ENCODE data around the gene LILRA5. TPM values are rescaled to one million over a fixed set of nuclear protein-coding genes. Genes with fewer than 3 reads are reported as not detected.
"Not testable (repeated sequence)": the region's sequence is repeated elsewhere in the genome, so short reads cannot be mapped to it uniquely, and the experiment has no call there.

The LILRA5 gene
- total and polyA plus RNA-seq, 10 donors: 16.3 to 262 (median 75.9) TPM

DNA sequence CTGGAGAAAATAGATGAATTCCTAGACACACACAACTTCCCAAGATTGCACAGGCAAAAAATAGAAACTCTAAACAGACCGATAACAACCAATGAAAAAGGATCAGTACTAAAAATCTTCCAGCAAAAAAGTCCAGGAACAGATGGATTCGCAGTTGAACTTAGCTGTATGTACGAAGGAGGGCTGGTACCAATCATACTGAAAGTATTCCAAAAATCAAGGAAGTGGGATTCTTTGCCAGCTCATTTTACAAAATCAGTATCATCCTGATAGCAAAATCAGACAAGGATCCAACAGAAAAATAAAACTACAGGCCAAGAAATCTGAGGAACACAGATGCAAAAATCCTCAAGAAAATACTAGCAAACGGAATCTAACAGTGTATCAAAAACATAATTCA is 25.5 kb downstream of the LILRA5 start:
- Histone ChIP-seq H3K27me3 (replicated peaks in 1 of 7) (peaks cover 0 to 48% (median 0%) of the 10 kb centered on the region in 7 donors), H3K4me3 (no peak overlapping the region), H3K4me1 (peaks cover 3 to 67% (median 46%) of the 10 kb centered on the region in 6 donors), H3K9me3 (no peaks in the 10 kb centered on the region), H3K27ac (no peak overlapping the region), H3K36me3 (no peaks in the 10 kb centered on the region)
- intact Hi-C loops (cut with DNase I; ENCODE audit: low total_unique reads): no loop called here
- 81 to 87% (median 83%) methylated on average over 4 of the region's 4 CpGs for WGBS, 5 donors
- TF ChIP-seq, protein P1, sequence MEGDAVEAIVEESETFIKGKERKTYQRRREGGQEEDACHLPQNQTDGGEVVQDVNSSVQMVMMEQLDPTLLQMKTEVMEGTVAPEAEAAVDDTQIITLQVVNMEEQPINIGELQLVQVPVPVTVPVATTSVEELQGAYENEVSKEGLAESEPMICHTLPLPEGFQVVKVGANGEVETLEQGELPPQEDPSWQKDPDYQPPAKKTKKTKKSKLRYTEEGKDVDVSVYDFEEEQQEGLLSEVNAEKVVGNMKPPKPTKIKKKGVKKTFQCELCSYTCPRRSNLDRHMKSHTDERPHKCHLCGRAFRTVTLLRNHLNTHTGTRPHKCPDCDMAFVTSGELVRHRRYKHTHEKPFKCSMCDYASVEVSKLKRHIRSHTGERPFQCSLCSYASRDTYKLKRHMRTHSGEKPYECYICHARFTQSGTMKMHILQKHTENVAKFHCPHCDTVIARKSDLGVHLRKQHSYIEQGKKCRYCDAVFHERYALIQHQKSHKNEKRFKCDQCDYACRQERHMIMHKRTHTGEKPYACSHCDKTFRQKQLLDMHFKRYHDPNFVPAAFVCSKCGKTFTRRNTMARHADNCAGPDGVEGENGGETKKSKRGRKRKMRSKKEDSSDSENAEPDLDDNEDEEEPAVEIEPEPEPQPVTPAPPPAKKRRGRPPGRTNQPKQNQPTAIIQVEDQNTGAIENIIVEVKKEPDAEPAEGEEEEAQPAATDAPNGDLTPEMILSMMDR (IDR thresholded peaks at IDR 0.05 in 8 of 11, conservative IDR thresholded peaks at IDR 0.05 in 3 of 11): no peak
- TF ChIP-seq POLR2A (IDR thresholded peaks at IDR 0.05): no peak
- no peak for TF ChIP-seq POLR2AphosphoS5 (IDR thresholded peaks at IDR 0.05)
- no peak for DNase-seq

DNA sequence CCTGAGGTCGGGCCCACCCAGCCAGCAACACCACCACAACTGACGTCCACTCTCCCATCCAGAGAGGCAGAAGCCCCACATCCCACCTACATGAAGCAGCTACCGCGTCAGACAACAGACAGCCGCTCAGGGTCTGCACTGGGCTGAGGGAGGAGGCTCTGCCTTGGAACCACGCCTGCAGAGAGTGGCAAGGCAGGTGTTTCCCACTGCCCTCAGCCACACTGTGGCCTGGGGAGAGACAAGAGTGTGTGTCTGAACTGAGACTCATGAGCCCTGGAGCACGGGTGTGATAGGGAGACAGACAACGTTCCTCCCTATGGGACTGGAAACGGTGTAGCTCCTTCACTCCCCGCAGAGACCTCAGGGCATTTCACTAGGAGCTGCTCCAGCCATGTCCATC is 26.7 kb downstream of the LILRA5 start:
- Histone ChIP-seq H3K27me3 (replicated peaks in 1 of 7) (peaks cover 0 to 44% (median 0%) of the 10 kb centered on the region in 7 donors), H3K27ac (peak overlapping the region in 3 of 8 donors; percentile 64 to 74 (median 71)), H3K4me1 (peaks cover 5 to 79% (median 58%) of the 10 kb centered on the region in 6 donors)
- H3K4me3 ChIP-seq; H3K36me3 ChIP-seq; intact Hi-C loops (cut with DNase I; ENCODE audit: low total_unique reads); H3K9me3 ChIP-seq; DNase-seq: not testable (repeated sequence)
- WGBS, 5 donors: 40 to 55% (median 49%) methylated on average over 1 to 10 of the region's 10 CpGs

DNA sequence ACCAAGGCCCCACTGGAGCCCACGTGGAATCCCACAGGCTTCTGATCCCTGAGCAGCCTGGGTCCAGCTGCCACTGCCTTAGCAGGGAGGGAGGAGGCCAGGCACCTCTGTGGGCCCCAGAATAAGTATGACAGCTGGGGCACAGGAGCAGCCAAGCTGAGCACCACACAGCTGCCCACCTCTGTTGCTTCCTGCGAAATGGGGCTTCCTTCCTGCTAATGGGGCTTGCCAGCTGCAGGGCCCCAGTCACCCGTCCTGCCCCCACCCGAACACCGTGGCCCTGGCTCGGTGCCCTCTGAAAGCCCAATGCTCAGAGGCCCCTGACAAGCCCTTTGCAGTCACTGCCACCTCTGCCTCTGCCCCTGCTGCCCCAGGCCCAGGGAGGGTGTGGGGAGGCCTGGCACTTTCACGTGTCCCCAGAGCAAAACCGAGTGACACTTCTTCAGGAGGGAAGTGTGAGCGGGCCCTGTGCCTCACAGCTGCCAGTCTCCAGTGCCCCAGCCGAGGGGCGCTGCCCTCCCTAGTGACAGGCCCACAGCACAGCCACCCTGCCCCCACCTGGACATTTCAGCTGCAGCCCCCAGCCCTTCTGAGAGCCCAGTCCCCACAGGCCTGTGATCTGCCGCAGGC is 27.4 kb downstream of the LILRA5 start:
- peaks cover 0 to 45% (median 0%) of the 10 kb centered on the region in 7 donors for H3K27me3 ChIP-seq (replicated peaks in 1 of 7)
- intact Hi-C loops (cut with DNase I; ENCODE audit: low total_unique reads); H3K36me3 ChIP-seq; H3K4me3 ChIP-seq; H3K9me3 ChIP-seq: not testable (repeated sequence)
- H3K4me1 ChIP-seq: peaks cover 5 to 83% (median 63%) of the 10 kb centered on the region in 6 donors
- DNase-seq: peak; percentile 88
- 14 to 31% (median 25%) methylated on average over 6 to 11 of the region's 12 CpGs for WGBS, 5 donors
- TF ChIP-seq POLR2AphosphoS5 (IDR thresholded peaks at IDR 0.05): peak in 2 of 3 donors; percentile 33 to 53
- H3K27ac ChIP-seq: peak overlapping the region in 4 of 8 donors; percentile 64 to 74 (median 68)

DNA sequence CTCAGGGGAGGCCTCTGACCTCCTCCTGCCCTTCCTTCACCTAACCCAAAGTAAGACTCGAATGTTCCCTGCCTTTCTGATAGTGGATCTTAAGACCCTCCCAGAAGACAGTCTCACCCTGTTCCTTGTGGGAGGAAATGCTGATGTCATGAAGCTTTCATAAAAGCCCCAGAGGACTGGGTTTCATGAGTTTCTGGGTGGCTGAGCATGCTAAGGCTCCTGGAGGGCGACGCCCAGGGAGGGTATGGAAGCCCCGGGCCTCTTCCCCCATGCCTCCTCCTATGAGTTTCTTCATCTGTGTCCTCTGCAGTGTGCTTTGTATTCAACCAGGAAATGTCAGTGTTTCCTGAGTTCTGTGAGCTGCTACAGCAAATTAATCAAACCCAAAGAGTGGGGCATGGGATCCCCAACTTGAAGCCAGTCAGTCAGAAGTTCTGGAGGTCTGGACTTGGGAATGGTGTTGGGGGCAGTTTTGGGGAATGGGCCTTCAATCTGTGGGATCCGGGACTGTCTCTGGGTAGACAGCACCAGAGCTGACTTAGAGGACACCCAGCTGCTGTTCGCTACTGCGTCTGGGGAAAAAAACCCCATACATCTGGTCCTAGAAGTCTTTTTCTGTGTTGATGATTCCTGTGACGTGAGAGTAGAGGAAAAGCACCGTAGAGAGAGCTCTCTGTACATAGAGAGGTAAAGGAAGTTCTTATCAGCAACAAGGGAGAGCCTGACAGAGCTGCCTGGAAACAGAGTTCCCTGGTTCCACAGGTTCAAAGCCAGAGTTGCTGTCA is 30.1 kb downstream of the LILRA5 start:
- Histone ChIP-seq H3K4me3 (peak overlapping the region in 1 of 8 donors; percentile 19), H3K27me3 (replicated peaks in 1 of 7) (peaks cover 0 to 53% (median 3%) of the 10 kb centered on the region in 7 donors), H3K4me1 (peaks cover 5 to 89% (median 56%) of the 10 kb centered on the region in 6 donors), H3K36me3 (peaks cover 0 to 17% (median 0%) of the 10 kb centered on the region in 6 donors), H3K9me3 (no peaks in the 10 kb centered on the region), H3K27ac (peak overlapping the region in 7 of 8 donors; percentile 44 to 96 (median 84))
- WGBS, 5 donors: 23 to 30% (median 28%) methylated on average over 9 of the region's 9 CpGs
- DNase-seq: no peak
- intact Hi-C loops (cut with DNase I; ENCODE audit: low total_unique reads): no loop called here
- TF ChIP-seq, protein P1 (IDR thresholded peaks at IDR 0.05 in 8 of 11, conservative IDR thresholded peaks at IDR 0.05 in 3 of 11): no peak
- TF ChIP-seq POLR2AphosphoS5 (IDR thresholded peaks at IDR 0.05): peak in 1 of 3 donors; percentile 32

DNA sequence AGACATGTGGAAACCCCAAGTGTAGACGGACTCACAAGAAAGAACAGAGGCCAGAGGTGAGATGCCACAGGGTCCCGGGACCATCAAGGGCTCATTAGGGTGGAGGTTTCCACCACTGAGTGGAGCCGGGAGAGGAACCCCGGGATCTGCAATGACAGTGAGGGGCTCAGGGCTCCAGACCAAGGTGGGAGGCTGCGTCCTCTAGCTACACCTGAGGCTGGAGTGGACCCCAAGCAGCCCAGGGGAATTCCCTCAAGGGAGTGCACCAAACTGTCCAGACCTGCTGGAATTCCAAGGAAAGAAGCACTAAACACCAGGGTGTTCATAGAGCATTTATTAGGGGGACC is 31.3 kb downstream of the LILRA5 start:
- Histone ChIP-seq H3K4me3 (peak overlapping the region in 1 of 8 donors; percentile 2), H3K27me3 (replicated peaks in 1 of 7) (peaks cover 0 to 63% (median 3%) of the 10 kb centered on the region in 7 donors), H3K36me3 (peaks cover 0 to 29% (median 0%) of the 10 kb centered on the region in 6 donors), H3K27ac (peak overlapping the region in 6 of 8 donors; percentile 83 to 96 (median 89)), H3K4me1 (peaks cover 5 to 85% (median 53%) of the 10 kb centered on the region in 6 donors)
- WGBS, 5 donors: 68 to 88% (median 77%) methylated on average over 5 of the region's 5 CpGs
- DNase-seq; intact Hi-C loops (cut with DNase I; ENCODE audit: low total_unique reads); H3K9me3 ChIP-seq: not testable (repeated sequence)
